Measurements from ENCODE around the gene GGTA1.
"Not testable (repeated sequence)": the region's sequence is repeated elsewhere in the genome, so short reads cannot be mapped to it uniquely, and the experiment has no call there.

Gene GGTA1

GRCh38 chr9:121518634-121519033, 19.0 kb upstream of the GGTA1 start:
- in situ Hi-C loops (cut with HindIII; ENCODE audit: low sequenced_read_pairs), result no loop called here
- H3K4me3 ChIP-seq (ENCODE audit: low read depth, low read length), result no peak overlapping the region
- DNase-seq (ENCODE audit: low read depth), result no peak
- no peak for TF ChIP-seq CTCF (IDR thresholded peaks at IDR 0.05; ENCODE audit: low read depth, low read length, missing control alignments)

GRCh38 chr9:121513166-121513565, 13.5 kb upstream of the GGTA1 start:
- DNase-seq (ENCODE audit: low read depth); in situ Hi-C loops (cut with HindIII; ENCODE audit: low sequenced_read_pairs); H3K4me3 ChIP-seq (ENCODE audit: low read depth, low read length): not testable (repeated sequence)

- no peak for DNase-seq (ENCODE audit: low read depth)
- H3K4me3 ChIP-seq (ENCODE audit: low read depth, low read length), result no peak overlapping the region
- TF ChIP-seq CTCF (IDR thresholded peaks at IDR 0.05; ENCODE audit: low read depth, low read length, missing control alignments), result no peak
- in situ Hi-C loops (cut with HindIII; ENCODE audit: low sequenced_read_pairs), result no loop called here
These were observed 11.3 kb upstream of the GGTA1 start for GRCh38 chr9:121510766-121511550.

- in situ Hi-C loops (cut with HindIII; ENCODE audit: low sequenced_read_pairs), result no loop called here
- no peak for TF ChIP-seq CTCF (IDR thresholded peaks at IDR 0.05; ENCODE audit: low read depth, low read length, missing control alignments)
- no peak for DNase-seq (ENCODE audit: low read depth)
- no peak overlapping the region for H3K4me3 ChIP-seq (ENCODE audit: low read depth, low read length)
These were observed 9.5 kb upstream of the GGTA1 start for GRCh38 chr9:121509180-121509579.

GRCh38 chr9:121508415-121508814, 8.8 kb upstream of the GGTA1 start:
- H3K4me3 ChIP-seq (ENCODE audit: low read depth, low read length), result no peak overlapping the region
- DNase-seq (ENCODE audit: low read depth), result no peak
- in situ Hi-C loops (cut with HindIII; ENCODE audit: low sequenced_read_pairs), result no loop called here
- TF ChIP-seq CTCF (IDR thresholded peaks at IDR 0.05; ENCODE audit: low read depth, low read length, missing control alignments), result no peak

- no peak for TF ChIP-seq CTCF (IDR thresholded peaks at IDR 0.05; ENCODE audit: low read depth, low read length, missing control alignments)
- no peak for DNase-seq (ENCODE audit: low read depth)
- no peak overlapping the region for H3K4me3 ChIP-seq (ENCODE audit: low read depth, low read length)
- in situ Hi-C loops (cut with HindIII; ENCODE audit: low sequenced_read_pairs), result no loop called here
These were observed 6.5 kb upstream of the GGTA1 start for GRCh38 chr9:121505903-121506735.

- in situ Hi-C loops (cut with HindIII; ENCODE audit: low sequenced_read_pairs), result no loop called here
- no peak overlapping the region for H3K4me3 ChIP-seq (ENCODE audit: low read depth, low read length)
- DNase-seq (ENCODE audit: low read depth), result no peak
- no peak for TF ChIP-seq CTCF (IDR thresholded peaks at IDR 0.05; ENCODE audit: low read depth, low read length, missing control alignments)
These were observed 3.8 kb upstream of the GGTA1 start for GRCh38 chr9:121503444-121503843.

Measured in astrocyte of the cerebellum (primary cell).